ENCODE measurements around the gene COL4A1.

COL4A1 gene

DNA sequence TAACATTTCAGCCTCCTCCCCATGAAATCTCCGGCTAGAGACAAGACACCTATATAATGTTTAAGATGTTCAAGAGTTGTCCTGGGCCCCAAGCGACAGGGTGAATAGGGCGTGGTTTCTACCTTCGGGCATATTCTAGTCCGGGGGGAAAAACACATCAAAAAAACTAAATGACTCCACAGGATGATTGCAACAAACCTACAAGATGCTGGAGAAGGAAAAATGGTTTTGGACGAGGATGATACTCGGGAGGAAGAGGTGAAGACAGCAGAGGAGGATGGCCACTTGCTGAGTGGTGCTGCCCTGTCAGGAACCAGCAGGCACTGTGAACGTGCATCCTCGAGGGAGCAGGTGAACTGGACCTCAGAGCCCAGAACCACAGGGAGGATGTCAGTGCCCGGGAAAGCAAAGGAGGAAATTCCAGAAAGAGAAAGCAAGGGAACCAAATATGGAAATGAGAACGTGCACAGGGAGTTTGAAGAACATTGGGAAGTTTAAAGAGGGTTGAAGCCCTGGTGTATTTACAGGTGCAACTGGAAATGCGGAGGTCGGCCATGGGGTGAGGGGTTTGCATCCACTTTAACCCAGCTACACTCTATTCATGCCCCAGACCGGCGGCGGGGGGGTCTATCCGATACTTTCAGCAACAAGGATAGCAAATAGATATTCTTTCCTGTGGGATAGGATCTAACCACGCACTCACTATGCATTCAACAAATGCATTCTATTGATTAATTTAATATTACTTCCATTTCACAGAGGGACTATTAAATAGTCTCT lies 50.6 kb downstream of the COL4A1 start:
- DNase-seq: no peak

DNA sequence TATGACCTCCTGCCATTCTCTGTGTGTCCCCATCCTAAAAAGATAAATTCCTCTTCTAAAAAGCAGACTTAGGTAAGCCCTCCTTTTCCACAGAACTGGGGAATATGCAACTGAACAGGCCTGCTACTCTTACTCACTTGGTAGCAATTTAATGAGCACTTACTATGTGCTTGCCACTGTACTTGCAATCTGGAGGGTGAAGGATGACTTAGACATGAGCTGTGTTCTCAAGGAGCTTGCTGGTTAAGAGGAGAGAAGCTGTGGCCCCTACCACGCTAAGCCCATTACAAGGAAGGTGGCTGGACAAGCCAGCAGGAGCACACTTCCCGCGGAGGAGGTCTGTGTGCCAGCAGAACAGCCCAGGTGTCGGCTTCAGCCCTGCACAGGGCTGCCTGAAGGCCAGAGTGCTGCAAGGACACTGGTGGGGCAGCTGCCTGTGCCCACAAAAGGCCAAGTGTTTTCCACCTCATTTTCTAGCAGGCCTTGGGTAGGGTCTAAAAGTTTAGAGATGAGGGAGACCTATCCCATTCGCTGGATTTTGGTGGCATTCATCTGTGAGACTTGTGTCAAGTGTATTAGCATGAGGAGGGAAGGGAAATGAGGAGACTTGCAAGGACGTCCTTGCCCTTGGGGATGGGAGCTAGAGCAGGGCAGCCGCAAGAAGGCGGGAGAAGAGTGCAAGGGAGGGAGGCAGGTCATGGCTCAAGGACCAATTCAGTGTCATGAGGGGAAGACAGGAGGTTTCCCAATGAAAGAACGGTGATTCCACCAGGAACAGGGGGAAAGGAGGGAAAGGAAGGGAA lies 52.0 kb downstream of the COL4A1 start:
- no peak for DNase-seq

DNA sequence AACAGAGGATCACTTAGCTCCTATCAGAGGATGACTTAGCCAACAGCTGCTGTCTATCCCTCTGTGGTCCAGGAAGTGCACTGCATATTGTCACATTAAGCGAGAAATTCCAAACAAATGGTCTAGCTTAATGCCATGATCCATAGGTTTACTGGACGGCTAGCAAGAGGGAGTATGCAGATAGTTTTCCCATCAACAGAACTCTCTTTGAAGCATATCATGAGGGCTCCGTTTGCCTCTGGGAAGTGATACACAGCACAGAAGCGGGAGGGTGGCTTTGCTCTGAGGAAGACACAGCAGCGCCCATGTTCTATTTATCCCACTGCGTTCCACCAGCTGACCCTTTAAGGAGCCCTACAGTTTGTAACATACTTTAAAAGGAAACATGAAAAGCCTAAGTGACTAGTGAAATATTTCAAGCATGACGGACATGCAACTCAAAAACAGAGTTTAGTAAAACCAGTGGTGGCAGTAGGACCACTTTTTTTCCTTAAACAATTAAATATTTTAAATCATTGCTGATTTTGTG lies 52.7 kb downstream of the COL4A1 start:
- no peak for DNase-seq

DNA sequence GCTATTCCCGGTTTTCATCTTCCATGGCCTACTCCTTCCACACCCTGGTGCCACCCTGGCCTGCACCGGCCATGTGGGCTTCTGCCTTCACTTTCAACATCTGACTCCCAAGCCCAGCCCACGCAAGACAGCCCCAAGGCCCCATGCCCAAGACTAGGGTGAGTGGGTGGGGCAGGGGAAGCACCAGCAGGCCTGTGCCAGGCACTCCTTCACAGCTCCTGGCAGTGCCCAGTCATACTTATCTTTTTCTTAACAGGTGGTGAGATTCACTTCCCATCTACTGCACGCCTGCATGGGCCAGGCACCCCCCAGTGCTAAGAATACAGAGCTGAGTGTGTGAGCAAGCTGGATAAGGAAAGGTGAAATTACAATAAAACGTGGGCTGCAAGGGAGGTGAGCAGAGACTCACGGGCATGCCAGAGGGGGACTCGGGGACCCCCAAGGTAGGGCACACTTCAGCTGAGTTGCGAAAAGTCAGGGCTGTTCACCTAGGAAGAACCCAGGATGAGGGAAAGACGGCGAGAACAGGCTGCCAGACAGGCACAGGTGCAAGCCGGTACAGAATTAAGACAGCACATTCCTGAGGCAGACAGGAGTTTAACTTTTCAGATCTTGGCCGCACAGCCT lies 55.7 kb downstream of the COL4A1 start:
- no peak for DNase-seq

DNA sequence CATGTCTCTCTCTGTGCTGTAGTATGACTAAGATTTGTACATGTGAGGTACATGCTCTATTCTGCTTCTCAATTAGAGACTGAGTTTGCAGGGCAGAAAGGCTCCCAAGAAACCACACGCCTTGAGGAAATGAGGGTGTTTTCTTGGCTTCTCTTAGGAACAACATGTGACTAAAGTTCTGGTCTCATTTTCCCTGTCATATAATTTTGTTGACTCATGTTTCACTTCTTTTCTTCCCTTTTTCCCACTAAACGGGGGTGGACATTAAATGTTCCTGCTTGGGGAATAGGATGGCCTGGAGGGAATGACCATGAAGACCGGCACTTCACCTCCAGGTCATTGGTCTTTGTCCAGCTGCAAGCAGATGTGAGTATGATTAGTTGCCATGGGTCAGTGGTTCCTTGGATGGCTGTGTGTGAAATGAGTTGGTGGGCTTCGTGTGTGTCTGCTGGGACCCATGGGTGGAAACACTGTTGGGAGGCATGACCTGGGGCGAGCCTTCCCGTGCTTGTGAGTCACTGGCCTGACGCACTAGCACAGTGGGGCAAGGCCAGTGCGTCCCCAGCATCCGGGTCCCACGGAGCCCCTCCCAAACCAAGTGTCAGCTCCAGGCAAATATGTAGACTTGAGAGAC lies 56.6 kb downstream of the COL4A1 start:
- no peak for DNase-seq

DNA sequence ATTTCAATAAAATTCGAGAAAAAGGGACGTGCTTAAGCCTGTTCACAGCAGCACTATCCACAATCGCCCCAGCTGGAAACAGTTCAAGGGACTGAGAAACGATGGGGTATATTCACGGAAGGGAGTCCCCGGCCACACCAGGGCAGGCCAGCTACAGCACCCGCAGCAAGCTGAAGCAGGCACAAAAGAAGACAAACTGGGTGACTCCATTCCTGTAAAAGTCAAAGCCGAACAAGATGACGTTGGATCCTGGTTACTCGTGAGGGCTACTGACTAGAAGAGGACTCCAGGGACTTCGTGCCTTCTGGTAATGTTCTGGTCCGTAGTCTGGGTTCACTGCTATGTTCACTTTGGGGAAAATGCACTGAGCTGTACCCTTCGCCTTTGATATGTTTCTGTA lies 57.6 kb downstream of the COL4A1 start:
- DNase-seq: no peak

DNA sequence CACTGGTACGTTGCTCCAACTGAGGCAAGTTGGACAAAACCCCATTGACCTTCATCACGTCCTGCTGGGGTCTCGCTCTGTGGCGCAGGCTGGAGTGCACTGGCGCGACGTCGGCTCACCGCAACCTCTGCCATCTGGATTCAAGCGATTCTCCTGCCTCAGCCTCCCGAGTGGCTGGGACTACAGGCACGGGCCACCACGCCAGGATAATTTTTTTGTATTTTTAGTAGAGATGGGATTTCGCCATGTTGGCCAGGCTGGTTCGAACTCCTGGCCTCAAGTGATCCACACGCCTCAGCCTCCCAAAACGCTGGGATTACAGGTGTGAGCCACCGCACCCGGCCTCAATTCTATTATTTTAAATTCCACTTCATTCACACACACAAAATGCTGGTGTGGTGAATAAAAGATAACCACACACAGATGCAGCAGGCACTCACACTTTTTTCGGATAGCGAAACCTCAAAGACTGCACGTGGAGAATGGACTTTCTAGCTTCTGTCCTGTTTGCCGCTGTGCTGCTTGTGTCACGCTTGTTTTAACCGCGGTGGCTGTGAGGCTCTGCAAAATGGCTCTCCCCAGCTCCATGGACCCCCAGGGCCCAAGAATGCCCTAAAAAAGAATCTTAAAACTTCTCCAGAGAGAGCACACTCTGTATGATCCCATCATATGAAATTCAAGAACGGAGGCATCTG lies 58.4 kb downstream of the COL4A1 start:
- no peak for DNase-seq

DNA sequence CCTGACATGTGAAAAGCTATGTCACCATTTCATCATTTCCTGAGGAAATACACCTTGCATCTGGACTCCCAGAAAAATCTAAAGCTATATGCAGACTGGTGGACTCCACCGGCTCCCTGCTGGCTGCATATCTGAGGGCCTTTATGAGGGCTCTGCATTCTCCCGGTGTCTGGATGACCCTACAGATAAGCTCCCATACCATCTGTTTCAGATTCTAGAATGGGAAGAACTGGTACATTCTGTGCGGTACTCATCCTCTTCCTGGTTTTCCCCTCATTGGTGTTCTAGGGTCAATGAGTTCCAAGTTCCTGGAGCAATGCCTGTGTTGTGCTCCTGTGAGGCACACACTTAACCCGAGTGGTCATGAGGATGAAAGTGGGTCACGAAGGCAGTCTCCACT lies 60.4 kb downstream of the COL4A1 start:
- DNase-seq: no peak

DNA sequence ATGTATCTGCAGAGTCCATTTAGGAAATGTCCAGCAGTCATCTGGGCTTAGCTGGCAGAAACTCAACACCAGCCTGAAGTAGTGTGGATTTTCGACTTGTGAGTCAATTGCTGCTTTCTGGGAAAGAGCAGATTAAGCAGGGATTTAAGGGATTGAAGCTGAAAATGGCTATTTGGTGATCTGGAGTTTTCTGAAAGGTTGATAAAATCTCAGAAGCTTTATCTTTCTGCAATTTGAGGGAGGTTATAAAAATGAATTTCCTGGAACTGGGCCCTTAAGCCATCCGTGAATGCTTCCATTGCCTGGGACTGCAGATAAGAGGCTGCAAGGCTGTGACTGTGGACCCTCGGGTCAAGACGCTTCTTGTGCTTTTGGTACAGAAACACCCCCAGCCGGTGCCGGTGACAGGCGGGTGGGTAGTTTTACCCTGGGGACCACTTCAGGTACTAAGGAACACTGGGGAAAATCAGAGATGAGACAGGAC lies 61.5 kb downstream of the COL4A1 start:
- DNase-seq: no peak

DNA sequence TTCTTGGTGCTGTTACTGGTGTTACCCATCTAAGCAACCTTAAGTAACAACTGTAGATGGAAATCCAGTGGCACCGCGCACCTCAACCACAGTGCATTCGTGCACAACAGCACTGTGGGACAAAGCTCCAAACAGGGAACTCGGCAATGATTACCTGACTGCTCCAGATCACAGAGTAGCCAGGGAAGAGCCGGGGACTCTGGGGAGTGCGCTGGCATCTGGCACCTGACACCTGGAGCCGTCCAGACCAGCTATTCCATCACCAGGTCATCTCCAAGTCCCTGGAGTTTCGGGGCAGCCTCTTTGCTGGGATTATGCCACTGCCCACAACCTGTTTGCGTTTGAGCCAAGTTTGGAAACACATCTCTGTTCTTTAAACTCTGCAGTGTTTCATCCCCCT lies 62.0 kb downstream of the COL4A1 start:
- DNase-seq: no peak

DNA sequence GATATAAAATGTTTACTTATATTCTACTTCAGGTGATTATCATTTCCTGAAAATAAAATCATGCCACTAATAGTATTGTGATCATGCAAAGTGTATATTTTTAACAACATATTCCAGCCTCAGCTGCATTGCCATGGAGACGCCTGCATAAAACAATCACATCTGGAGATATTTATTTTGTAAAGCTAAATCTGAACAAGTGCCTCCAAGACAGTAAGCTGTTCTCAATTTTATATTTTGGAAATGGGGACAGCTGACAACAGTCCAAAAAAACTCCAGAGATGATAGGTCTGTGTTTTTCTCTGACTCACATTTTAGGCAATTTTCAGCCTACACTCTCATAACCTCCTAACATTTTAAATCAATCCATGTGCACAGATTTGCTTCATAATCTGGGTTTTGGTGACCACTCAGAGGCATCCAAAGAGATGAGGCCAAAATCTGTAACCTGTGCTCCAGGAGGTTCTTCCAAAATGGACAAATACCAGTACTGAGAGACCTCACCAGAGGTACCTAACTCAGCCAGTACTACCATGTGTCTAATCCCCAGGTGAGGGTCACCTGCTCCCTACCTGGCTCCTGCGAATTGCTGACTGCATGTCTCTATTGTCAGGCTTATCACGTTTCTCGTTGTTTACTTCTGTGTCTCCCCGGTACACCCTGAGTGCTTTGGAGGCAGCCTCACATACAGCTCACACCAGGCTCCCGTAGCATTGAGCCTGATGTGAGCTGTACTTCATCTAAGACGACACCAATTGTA lies 62.7 kb downstream of the COL4A1 start:
- DNase-seq: no peak

DNA sequence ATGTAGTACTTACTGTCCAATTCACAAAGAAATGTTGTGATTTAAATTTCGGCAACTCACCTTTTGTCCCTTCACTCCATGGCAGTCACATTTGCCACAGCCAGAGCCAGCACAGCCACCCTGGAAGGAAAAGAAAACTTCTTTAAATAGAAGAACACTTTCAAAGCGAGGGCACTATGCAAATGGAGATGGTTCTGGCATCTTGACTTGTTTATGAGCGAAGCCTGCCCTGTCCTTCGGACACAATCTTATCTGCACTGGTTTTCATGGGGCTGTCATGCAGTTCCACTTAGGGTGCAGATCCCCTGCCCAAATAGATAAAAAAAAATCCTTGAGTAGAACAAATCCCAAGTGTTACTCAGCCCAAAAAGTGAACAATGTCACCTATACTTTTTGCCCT lies 64.3 kb downstream of the COL4A1 start:
- no peak for DNase-seq

DNA sequence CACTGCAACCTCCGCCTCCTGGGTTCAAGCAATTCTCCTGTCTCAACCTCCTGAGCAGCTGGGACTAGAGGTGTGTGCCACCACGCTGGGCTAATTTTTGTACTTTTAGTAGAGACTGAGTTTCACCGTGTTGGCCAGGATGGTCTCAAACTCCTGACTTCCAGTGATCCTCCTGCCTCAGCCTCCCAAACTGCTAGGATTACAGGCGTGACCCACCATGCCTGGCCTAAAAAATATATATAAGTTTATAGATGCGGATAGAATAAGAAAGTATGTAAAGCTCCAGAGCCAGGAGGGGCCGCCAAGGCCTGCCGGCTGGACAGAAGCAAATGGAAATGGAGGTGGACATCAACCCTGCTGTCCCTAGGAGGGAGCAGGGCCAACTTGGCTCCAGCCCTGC lies 66.0 kb downstream of the COL4A1 start:
- DNase-seq: no peak

DNA sequence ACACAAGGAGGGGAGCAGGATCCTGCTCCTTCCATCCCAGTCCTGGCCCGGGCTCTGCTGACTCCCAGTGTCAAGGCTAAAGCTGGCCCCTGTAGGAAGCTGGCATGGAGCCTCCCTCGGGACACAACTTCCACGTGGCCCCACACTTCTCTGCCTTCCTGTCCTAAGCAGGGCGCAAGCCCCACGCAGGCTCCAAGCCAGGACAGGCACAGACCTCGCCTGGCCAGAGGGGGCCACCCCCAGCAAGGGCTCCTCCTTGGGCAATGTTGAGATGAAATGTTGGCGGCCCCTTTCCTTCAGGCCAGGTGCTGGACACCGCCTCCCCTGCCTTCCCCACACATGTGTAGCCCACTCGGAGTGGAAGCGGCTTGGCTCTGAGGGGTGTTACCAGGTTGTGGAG lies 66.6 kb downstream of the COL4A1 start:
- no peak for DNase-seq

DNA sequence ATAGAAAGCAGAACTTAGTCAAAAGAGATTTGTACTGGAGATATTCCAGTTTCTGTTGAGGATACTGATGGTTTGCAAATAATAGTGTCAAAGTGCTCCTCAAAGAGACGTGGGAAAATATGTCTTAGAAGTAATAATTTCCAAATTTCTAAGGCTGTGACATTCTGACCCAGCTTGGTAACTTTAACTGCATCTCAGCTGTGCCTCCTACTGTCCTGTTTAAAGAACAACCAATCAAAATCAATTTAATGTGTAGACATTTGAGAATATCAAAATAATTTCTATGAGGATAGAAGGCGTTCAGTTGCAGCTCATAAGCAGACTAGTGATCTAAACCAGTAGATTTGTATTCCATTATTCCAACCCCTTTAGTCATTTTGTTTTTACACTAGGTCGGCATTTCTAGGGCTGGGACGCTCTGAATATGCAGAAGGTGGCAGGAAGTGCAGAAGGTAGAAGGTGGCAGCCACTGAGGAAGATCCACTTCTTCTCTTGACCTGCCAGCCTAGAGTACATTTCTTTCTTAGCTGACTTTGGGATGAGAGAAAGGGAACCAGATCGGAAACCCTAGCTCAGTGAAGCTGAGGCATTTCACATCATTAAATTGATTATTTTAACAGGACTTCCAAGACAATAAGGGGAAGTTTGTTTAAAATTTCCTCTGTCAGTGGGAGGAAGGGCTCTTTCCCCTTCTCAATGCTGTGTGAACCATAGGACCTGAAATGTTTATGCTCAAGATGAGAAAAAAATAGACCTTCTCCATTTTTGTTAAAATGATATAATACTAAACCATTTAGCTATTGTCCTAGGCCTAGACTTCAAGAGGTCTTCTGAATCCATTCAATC lies 67.5 kb downstream of the COL4A1 start:
- no peak for DNase-seq

DNA sequence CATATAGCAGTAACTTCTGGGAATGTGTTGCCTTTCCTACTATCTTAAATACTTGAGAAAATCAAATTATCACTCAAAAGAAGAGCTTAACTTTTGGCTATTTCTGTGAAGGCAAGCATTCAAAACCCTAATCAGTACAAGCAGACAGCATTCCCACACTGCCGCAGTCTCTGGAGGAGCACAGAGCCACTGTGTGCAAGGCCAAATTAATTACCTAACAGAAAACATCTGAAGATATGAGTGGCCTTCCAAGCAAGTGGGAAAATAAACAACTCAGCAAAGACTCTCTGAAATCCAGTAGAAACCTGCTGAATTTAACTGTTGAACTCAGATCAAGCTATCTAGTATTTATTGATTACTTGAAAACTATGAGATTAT lies 68.2 kb downstream of the COL4A1 start:
- DNase-seq: no peak

DNA sequence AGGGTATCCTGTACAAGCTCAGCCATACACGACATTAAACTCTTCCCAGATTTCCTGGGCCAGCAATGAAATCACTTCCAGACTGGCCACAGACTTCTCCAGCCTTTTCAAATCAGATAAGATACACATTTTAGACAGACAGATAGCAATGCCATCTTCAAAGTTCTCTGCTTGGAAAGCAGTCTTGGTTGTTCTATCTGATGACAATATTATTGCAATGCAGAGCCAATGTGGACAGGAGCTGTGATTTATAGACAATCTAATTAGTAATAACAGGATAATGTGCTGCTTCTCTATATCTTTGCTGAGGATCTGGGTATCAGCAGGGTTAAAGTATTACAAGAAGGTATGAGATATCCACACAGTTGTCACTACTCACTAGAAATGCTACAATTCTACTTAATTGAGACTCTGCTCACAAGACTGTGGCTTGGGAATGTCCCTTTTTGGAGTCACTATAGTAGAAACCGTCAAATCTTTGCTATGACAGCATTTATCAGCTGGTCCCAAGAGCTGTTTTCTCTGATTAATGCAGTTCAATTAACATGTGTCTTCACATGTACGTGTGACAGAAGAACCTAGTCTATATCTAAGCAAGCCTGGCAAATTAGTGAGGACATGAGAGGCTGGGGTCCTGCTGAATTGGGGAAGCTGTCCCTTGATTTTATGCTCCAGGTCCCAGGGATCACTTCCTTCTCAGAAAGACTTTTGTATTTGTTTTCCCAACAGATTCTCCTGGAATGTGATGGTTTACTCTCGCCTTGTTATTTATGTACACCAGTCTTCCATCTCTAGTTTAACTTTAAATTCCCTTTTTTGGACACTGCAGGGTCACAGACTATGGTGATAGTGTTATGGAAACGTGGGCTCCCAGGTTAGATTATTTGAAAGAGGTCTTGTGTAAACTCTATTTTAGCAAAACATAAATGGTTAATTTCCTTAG lies 68.8 kb downstream of the COL4A1 start:
- no peak for DNase-seq

DNA sequence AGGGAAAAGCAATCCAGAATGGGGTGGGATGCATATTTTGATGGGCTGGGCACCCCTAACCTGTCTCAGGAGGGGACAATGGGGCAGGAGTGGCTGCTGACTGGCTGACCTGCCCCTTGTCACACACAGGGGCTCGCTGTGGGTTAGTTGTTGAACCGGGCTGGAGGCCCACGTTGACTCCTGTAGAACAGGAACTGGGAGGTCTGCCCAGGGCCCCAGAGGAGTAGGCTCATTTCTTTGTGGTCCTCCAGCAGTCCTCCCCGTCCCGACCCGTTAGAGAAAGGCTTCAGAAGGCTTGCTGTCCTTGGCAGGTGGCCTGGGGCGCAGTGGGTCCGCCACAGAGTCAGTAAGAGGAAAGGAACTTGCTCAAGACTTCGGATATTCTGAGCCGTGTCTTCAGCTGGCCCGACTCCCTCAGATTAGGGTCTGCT lies 70.1 kb downstream of the COL4A1 start:
- DNase-seq: no peak

DNA sequence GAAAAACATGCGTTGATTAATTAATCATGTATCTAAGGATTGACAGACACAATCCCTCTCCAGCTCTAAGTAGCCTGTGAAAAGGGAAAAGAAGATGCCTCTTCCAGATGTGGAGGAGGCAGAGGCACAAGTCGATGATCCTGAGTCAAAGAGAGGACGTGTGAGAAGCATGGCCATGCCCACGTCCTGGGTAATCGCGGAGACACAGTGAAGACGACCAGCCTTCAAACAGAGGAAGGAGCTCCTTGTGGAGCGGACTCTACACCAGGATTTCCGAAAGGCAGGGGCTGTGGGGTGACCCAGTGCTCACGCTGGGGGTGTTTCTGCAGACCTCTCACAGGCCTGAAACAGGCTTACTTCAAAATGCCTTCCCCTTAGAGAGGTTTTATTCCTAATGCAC lies 70.5 kb downstream of the COL4A1 start:
- no peak for DNase-seq

DNA sequence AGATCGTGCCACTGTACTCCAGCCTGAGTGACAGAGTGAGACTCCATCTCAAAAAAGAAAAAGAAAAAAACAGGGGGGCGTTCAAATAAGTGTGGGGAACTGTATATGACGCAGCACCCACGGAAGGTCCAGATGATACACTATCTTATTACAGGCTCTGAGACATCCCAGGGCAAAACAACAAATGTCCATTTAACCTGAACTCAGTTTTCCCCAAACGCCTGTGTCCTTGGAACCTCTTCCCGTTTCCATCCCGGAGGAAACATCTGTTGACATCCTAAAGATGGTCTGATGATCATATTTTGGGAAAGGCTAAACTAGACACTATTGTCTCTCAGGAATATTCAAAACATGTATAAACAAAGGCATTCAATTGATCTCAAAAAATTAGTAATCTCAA lies 72.4 kb downstream of the COL4A1 start:
- no peak for DNase-seq

Measured in DMS79 (cell line).